H1 (cell line): ENCODE data around the gene ARHGAP10. TPM values are rescaled to one million over a fixed set of nuclear protein-coding genes. Genes with fewer than 3 reads are reported as not detected.

ENCODE experiments used
- CTCF ChIA-PET: fragments of 300-600 bp; sonication (Branson Sonifier 250); formaldehyde crosslinking; loops from one replicate; lab custom pipeline; 2021; ENCODE audit not compliant: partially characterized antibody; lab: Charles Lee
- POLR2A ChIA-PET: fragments of 300-600 bp; sonication (Branson Sonifier 250); formaldehyde crosslinking; loops from one replicate; lab custom pipeline; 2021; ENCODE audit warnings: inconsistent platforms; ENCODE audit not compliant: partially characterized antibody; lab: Charles Lee
- DNase-seq, 2 experiments: peaks; one replicate each; pipeline versions ENCODE4 v3.0.0 to v3.0.0-alpha.2; 2010 to 2022; ENCODE audit warnings: low spot score in 2 of 2, low read depth in 1 of 2, mixed read lengths in 1 of 2
- FAIRE-seq: peaks from 2 replicates; lab custom pipeline; 2011; peaks lifted over from hg19 to GRCh38; lab: Jason Lieb, UNC
- H2AFZ ChIP-seq: 2 replicates; pipeline ENCODE4 v1.8.1; 2012; ENCODE audit warnings: low read length, inconsistent platforms
- H2AK5ac ChIP-seq: 2 replicates; pipeline ENCODE4 v1.6.1; 2013; ENCODE audit warnings: low read depth, low read length
- H2BK120ac ChIP-seq: replicated peaks from 2 replicates; pipeline ENCODE3; 2013; ENCODE audit warnings: low read depth, low read length, inconsistent platforms
- H2BK12ac ChIP-seq: 2 replicates; pipeline ENCODE4 v1.6.1; 2013; ENCODE audit warnings: low read depth, low read length
- H2BK15ac ChIP-seq: 2 replicates; pipeline ENCODE4 v1.6.1; 2013; ENCODE audit warnings: low read length
- H2BK20ac ChIP-seq: 2 replicates; pipeline ENCODE4 v1.6.1; 2013; ENCODE audit warnings: low read length
- H2BK5ac ChIP-seq: 2 replicates; pipeline ENCODE4 v1.6.1; 2013; ENCODE audit warnings: low read depth, low read length
- H3K14ac ChIP-seq: 2 replicates; pipeline ENCODE4 v1.6.1; 2013; ENCODE audit warnings: inconsistent platforms; ENCODE audit not compliant: insufficient read length
- H3K18ac ChIP-seq: 2 replicates; pipeline ENCODE4 v1.6.1; 2013; ENCODE audit warnings: low read length; ENCODE audit errors: extremely low read depth
- H3K23ac ChIP-seq: 2 replicates; pipeline ENCODE4 v1.6.1; 2013; ENCODE audit warnings: inconsistent platforms; ENCODE audit not compliant: insufficient read length
- H3K23me2 ChIP-seq: 2 replicates; pipeline ENCODE4 v1.6.1; 2013; ENCODE audit warnings: low read depth, low read length
- H3K27ac ChIP-seq: 2 replicates; pipeline ENCODE4 v1.6.1; 2011; ENCODE audit warnings: low read depth, low read length, inconsistent platforms
- H3K27me3 ChIP-seq, 4 experiments: replicated peaks in 1 of 4; 1 replicate in 1 of 4; 2 replicates in 3 of 4; pipeline versions ENCODE4 v1.6.1 to v1.8.1; 2011 to 2013; ENCODE audit warnings: low read length in 3 of 4, mild to moderate bottlenecking in 3 of 4, inconsistent platforms in 2 of 4, mixed read lengths in 2 of 4, moderate library complexity in 1 of 4; ENCODE audit not compliant: control insufficient read depth in 3 of 4, insufficient read depth in 3 of 4; ENCODE audit errors: extremely low read depth in 1 of 4
- H3K36me3 ChIP-seq, 4 experiments: 2 replicates each; pipeline versions ENCODE4 v1.6.1 to v1.8.1; 2011 to 2013; ENCODE audit warnings: mild to moderate bottlenecking in 4 of 4, low read length in 3 of 4, moderate library complexity in 2 of 4, control low read depth in 1 of 4, inconsistent platforms in 1 of 4; ENCODE audit not compliant: insufficient read depth in 4 of 4, control insufficient read depth in 2 of 4
- H3K4ac ChIP-seq: replicated peaks from 2 replicates; pipeline ENCODE3; 2013; ENCODE audit warnings: low read length, low read depth, mixed read lengths, inconsistent platforms; ENCODE audit not compliant: insufficient read length
- H3K4me1 ChIP-seq, 4 experiments: replicated peaks in 1 of 4; 1 replicate in 1 of 4; 2 replicates in 3 of 4; pipeline versions ENCODE4 v1.6.1 to v1.8.1; 2011 to 2013; ENCODE audit warnings: low read length in 3 of 4, inconsistent platforms in 2 of 4, mixed read lengths in 1 of 4; ENCODE audit not compliant: insufficient read depth in 4 of 4, control insufficient read depth in 3 of 4
- H3K4me2 ChIP-seq, 2 experiments: 2 replicates each; pipeline versions ENCODE4 v1.6.1 to v1.8.1; 2011 to 2013; ENCODE audit warnings: low read depth in 2 of 2, low read length in 2 of 2, control low read depth in 1 of 2, inconsistent platforms in 1 of 2, mild to moderate bottlenecking in 1 of 2; ENCODE audit not compliant: insufficient read depth in 1 of 2
- H3K4me3 ChIP-seq, 4 experiments: fragments of 200-600, 300-600 bp in 1 of 4; sonication (generic), shearing (Covaris generic), sonication (Bioruptor Twin) in 1 of 4; 2 replicates each; pipeline versions ENCODE4 v1.5.1 to v1.8.1; 2011 to 2016; ENCODE audit warnings: low read length in 4 of 4, low read depth in 3 of 4, control low read depth in 2 of 4, inconsistent platforms in 2 of 4, mild to moderate bottlenecking in 2 of 4, mixed read lengths in 1 of 4, moderate library complexity in 1 of 4; ENCODE audit not compliant: insufficient read depth in 2 of 4; ENCODE audit errors: extremely low read depth in 1 of 4
- H3K56ac ChIP-seq: replicated peaks from 2 replicates; pipeline ENCODE3; 2013; ENCODE audit warnings: low read depth, mild to moderate bottlenecking, mixed read lengths, low read length, inconsistent platforms; ENCODE audit not compliant: insufficient read length
- H3K79me1 ChIP-seq: 2 replicates; pipeline ENCODE4 v1.6.1; 2013; ENCODE audit warnings: low read depth, low read length, control low read depth
- H3K79me2 ChIP-seq, 2 experiments: 2 replicates each; pipeline versions ENCODE4 v1.6.1 to v1.8.1; 2012 to 2013; ENCODE audit warnings: low read length in 2 of 2, mild to moderate bottlenecking in 2 of 2, inconsistent platforms in 1 of 2; ENCODE audit not compliant: insufficient read depth in 2 of 2, control insufficient read depth in 1 of 2
- H3K9ac ChIP-seq, 4 experiments: replicated peaks in 1 of 4; 1 replicate in 1 of 4; 2 replicates in 3 of 4; pipeline versions ENCODE4 v1.6.1 to v1.8.1; 2011 to 2013; ENCODE audit warnings: low read depth in 3 of 4, low read length in 3 of 4, control low read depth in 2 of 4, mild to moderate bottlenecking in 2 of 4, moderate library complexity in 2 of 4, inconsistent platforms in 1 of 4; ENCODE audit errors: extremely low read depth in 1 of 4
- H3K9me3 ChIP-seq, 2 experiments: 2 replicates each; pipeline versions ENCODE4 v1.6.1 to v1.8.1; 2012 to 2013; ENCODE audit warnings: mild to moderate bottlenecking in 2 of 2, moderate library complexity in 2 of 2, control low read depth in 1 of 2, inconsistent platforms in 1 of 2, low read depth in 1 of 2, low read length in 1 of 2, mixed read lengths in 1 of 2; ENCODE audit not compliant: insufficient read depth in 2 of 2
- H4K20me1 ChIP-seq, 2 experiments: replicated peaks in 1 of 2; 2 replicates each; pipeline versions ENCODE3 to v1.8.1; 2011 to 2013; ENCODE audit warnings: inconsistent platforms in 2 of 2, low read length in 2 of 2, mild to moderate bottlenecking in 1 of 2; ENCODE audit not compliant: insufficient read depth in 2 of 2, control insufficient read depth in 1 of 2
- H4K5ac ChIP-seq: 2 replicates; pipeline ENCODE4 v1.6.1; 2013; ENCODE audit warnings: low read length, low read depth, mixed read lengths, inconsistent platforms; ENCODE audit not compliant: insufficient read length
- H4K8ac ChIP-seq: 2 replicates; pipeline ENCODE4 v1.8.0; 2013; ENCODE audit warnings: mild to moderate bottlenecking, moderate library complexity, low read length, inconsistent platforms; ENCODE audit not compliant: insufficient read depth; ENCODE audit errors: extremely low read depth
- H4K91ac ChIP-seq: replicated peaks from 2 replicates; pipeline ENCODE3; 2013; ENCODE audit warnings: low read length, mixed read lengths, inconsistent platforms; ENCODE audit not compliant: insufficient read length
- ATF3 ChIP-seq: IDR thresholded peaks from 2 replicates; pipeline ENCODE4 v1.6.1; 2011; ENCODE audit warnings: low read depth, mild to moderate bottlenecking, low read length; ENCODE audit not compliant: insufficient read depth
- CTBP2 ChIP-seq: IDR thresholded peaks from 2 replicates; pipeline ENCODE4 v1.7.0; 2011; ENCODE audit warnings: borderline replicate concordance, mild to moderate bottlenecking, moderate library complexity, mixed read lengths, low read length; ENCODE audit not compliant: insufficient read depth, insufficient read length
- FOSL1 ChIP-seq: IDR thresholded peaks from 2 replicates; pipeline ENCODE4 v1.6.1; 2011; ENCODE audit warnings: mild to moderate bottlenecking, low read depth, low read length, moderate library complexity; ENCODE audit not compliant: insufficient read depth
- JUN ChIP-seq: IDR thresholded peaks from 2 replicates; pipeline ENCODE4 v1.6.1; 2011; ENCODE audit warnings: low read depth, mild to moderate bottlenecking, improper control_type of control experiment, low read length
- JUND ChIP-seq: IDR thresholded peaks from 2 replicates; pipeline ENCODE4 v1.6.1; 2011; ENCODE audit warnings: mild to moderate bottlenecking, improper control_type of control experiment, low read length
- NANOG ChIP-seq: IDR thresholded peaks from 2 replicates; pipeline ENCODE4 v1.6.1; 2011; ENCODE audit warnings: low read length, low read depth, mild to moderate bottlenecking, inconsistent platforms; ENCODE audit not compliant: insufficient read depth, poor library complexity, severe bottlenecking
- POLR2AphosphoS5 ChIP-seq: IDR thresholded peaks from 2 replicates; pipeline ENCODE4 v1.6.1; 2011; ENCODE audit warnings: low read depth, low read length
- RBBP5 ChIP-seq: IDR thresholded peaks from 2 replicates; pipeline ENCODE4 v1.7.1; 2012; ENCODE audit warnings: low read depth, mild to moderate bottlenecking, inconsistent platforms, low read length, moderate library complexity, borderline replicate concordance
- RNF2 ChIP-seq: fragments of 200-900, 300-1000 bp; sonication (generic); IDR thresholded peaks from 2 replicates; pipeline ENCODE4 v1.7.1; 2016; ENCODE audit warnings: borderline replicate concordance, low read depth, mild to moderate bottlenecking, antibody characterized with exemption, low read length; ENCODE audit not compliant: poor library complexity, severe bottlenecking; ENCODE audit errors: missing control alignments
- SUZ12 ChIP-seq: fragments of 200-600 bp; sonication (generic); IDR thresholded peaks from 2 replicates; pipeline ENCODE4 v1.6.1; 2012; ENCODE audit warnings: mild to moderate bottlenecking, inconsistent platforms, low read length, moderate library complexity, mixed read lengths
- TAF1 ChIP-seq: IDR thresholded peaks from 2 replicates; pipeline ENCODE4 v1.6.1; 2011; ENCODE audit warnings: mild to moderate bottlenecking, low read depth, low read length
- polyA plus RNA-seq, 7 experiments: library from polyadenylated mRNA; depleted of rRNA in 3 of 7; stranded (reverse) in 5 of 7; unstranded in 2 of 7; fragments of >200 nt in 5 of 7; fragments of 200-250 nt in 2 of 7; gene quantifications; 1 replicate in 5 of 7; 2 replicates in 1 of 7; 4 replicates in 1 of 7; pipeline versions ENCODE4 v1.2.1 to v1.2.3, GENCODE V29; 2011 to 2013; ENCODE audit warnings: missing spikeins in 2 of 7, mixed read lengths in 2 of 7
- total RNA-seq: library from RNA; stranded (reverse); fragmentation: NEBNext Ultra II Directional; extraction: Animal tissue kit (Norgen Biotek cat#: 25700); gene quantifications from 2 replicates; pipeline ENCODE4 v1.2.1, GENCODE V29; 2021

The ARHGAP10 gene
- total and polyA plus RNA-seq, 2 of the 8 experiments (the other 6 are each of a cell fraction or from before 2014, with no cell fraction given), result 3.7 to 6.1 TPM

DNA sequence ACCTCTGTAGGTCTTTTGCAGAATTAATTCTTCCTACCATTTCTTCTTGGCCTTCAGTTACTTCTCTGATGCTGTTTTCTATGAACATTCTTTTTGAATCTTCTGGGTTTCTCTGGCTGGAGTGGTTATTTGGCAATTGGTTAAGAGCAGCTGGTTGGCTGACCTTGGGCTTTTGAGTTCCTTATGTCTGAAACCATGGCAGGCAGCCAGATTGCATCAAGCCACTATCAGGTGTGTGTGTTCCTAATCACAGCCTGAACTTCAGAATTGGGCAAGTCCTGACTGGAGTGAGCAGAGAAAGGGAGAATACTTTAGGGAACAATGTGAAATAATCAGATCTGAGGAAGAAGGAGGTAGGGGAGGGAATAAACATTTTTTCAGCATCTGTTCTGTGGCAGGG is 90.2 kb downstream of the ARHGAP10 start:
- no peaks in the 10 kb centered on the region for H3K23me2 ChIP-seq
- no peak overlapping the region for H3K18ac ChIP-seq
- no peak overlapping the region for H2BK5ac ChIP-seq
- no peak overlapping the region for H4K8ac ChIP-seq
- H3K36me3 ChIP-seq, result no peaks in the 10 kb centered on the region
- no peak overlapping the region for H2BK15ac ChIP-seq
- no peaks in the 10 kb centered on the region for H3K9me3 ChIP-seq
- no peak overlapping the region for H3K56ac ChIP-seq
- no peak overlapping the region for H3K4me3 ChIP-seq
- ChIA-PET POLR2A (no interaction called here), CTCF (interaction anchor here (0.9 to 3.6 kb wide), 4 partner anchors 10 to 45 kb away, joined by 3 to 16 read pairs (median 6); no protein-coding TSS in a partner anchor)
- no peak overlapping the region for H3K4ac ChIP-seq
- H3K14ac ChIP-seq, result no peak overlapping the region
- no peak overlapping the region for H3K27ac ChIP-seq
- H2BK120ac ChIP-seq, result no peak overlapping the region
- no peak overlapping the region for H2BK12ac ChIP-seq
- no peaks in the 10 kb centered on the region for H4K20me1 ChIP-seq
- FAIRE-seq (no peak), DNase-seq (no peak)
- H2AFZ ChIP-seq, result no peak overlapping the region
- H3K4me1 ChIP-seq, result no peaks in the 10 kb centered on the region; a peak in 1 of 7 replicates
- H2AK5ac ChIP-seq, result no peak overlapping the region
- no peak overlapping the region for H2BK20ac ChIP-seq
- no peak overlapping the region for H4K5ac ChIP-seq
- no peak overlapping the region for H3K9ac ChIP-seq
- H3K79me2 ChIP-seq, result no peaks in the 10 kb centered on the region
- no peak overlapping the region for H3K23ac ChIP-seq
- no peaks in the 10 kb centered on the region for H3K79me1 ChIP-seq
- no peak overlapping the region for H3K4me2 ChIP-seq
- H3K27me3 ChIP-seq, result no peaks in the 10 kb centered on the region
- H4K91ac ChIP-seq, result no peak overlapping the region
- TF ChIP-seq JUN, result no peak
- no peak for TF ChIP-seq RBBP5
- no peak for TF ChIP-seq SUZ12
- TF ChIP-seq ATF3, result no peak
- TF ChIP-seq NANOG, result no peak
- no peak for TF ChIP-seq FOSL1
- no peak for TF ChIP-seq TAF1
- no peak for TF ChIP-seq POLR2AphosphoS5
- TF ChIP-seq JUND, result no peak
- TF ChIP-seq CTBP2, result no peak
- no peak for TF ChIP-seq RNF2
